Caco-2 (cell line): ENCODE data around the gene KLRC3. TPM values are rescaled to one million over a fixed set of nuclear protein-coding genes. Genes with fewer than 3 reads are reported as not detected.

ENCODE experiments used
- BruUV-seq: library from RNA; stranded (reverse); fragments of 400-500 nt; replicated peaks from 2 replicates; lab custom pipeline; 2021; lab: Mats Ljungman, UMichigan
- CTCF ChIA-PET: fragments of 300-600 bp; sonication (Branson Sonifier 250); formaldehyde crosslinking; loops from one replicate; lab custom pipeline; 2022; ENCODE audit warnings: antibody characterized with exemption; lab: Charles Lee
- POLR2A ChIA-PET: fragments of 300-600 bp; sonication (Branson Sonifier 250); formaldehyde crosslinking; loops from one replicate; lab custom pipeline; 2022; ENCODE audit warnings: antibody characterized with exemption; lab: Charles Lee
- DNase-seq, 2 experiments: peaks; one replicate each; pipeline versions ENCODE4 v3.0.0 to v3.0.0-alpha.2; 2020 to 2022
- H3K27me3 ChIP-seq: replicated peaks from 2 replicates; pipeline ENCODE4 v1.6.0; 2011; ENCODE audit warnings: low read length; ENCODE audit not compliant: control insufficient read depth, insufficient read depth
- H3K36me3 ChIP-seq: 2 replicates; pipeline ENCODE4 v1.5.1; 2011; ENCODE audit warnings: low read length; ENCODE audit not compliant: control insufficient read depth, insufficient read depth
- H3K4me1 ChIP-seq: fragments of 250-450 bp; sonication (Bioruptor Pico); 2 replicates; pipeline ENCODE4 v1.5.1; 2020; ENCODE audit warnings: mild to moderate bottlenecking
- H3K4me3 ChIP-seq: 2 replicates; pipeline ENCODE4 v1.5.1; 2011; ENCODE audit warnings: low read depth, mild to moderate bottlenecking, control low read depth, low read length
- H3K9me3 ChIP-seq: fragments of 250-450 bp; sonication (Bioruptor Pico); 2 replicates; pipeline ENCODE4 v1.5.1; 2020; ENCODE audit warnings: mild to moderate bottlenecking, moderate library complexity
- H3K27ac Mint-ChIP-seq: one replicate; pipeline ENCODE4 v1.8.0; 2022; ENCODE audit warnings: mixed read lengths; ENCODE audit not compliant: unreplicated experiment
- H3K27me3 Mint-ChIP-seq: one replicate; pipeline ENCODE4 v1.8.0; 2022; ENCODE audit warnings: mixed read lengths; ENCODE audit not compliant: insufficient read depth, unreplicated experiment
- H3K36me3 Mint-ChIP-seq: one replicate; pipeline ENCODE4 v1.8.0; 2022; ENCODE audit warnings: mild to moderate bottlenecking, mixed read lengths; ENCODE audit not compliant: insufficient read depth, unreplicated experiment
- H3K4me1 Mint-ChIP-seq: one replicate; pipeline ENCODE4 v1.8.0; 2022; ENCODE audit warnings: low read depth, mixed read lengths; ENCODE audit not compliant: unreplicated experiment
- H3K4me3 Mint-ChIP-seq: one replicate; pipeline ENCODE4 v1.8.0; 2022; ENCODE audit warnings: mild to moderate bottlenecking, moderate library complexity, mixed read lengths; ENCODE audit not compliant: unreplicated experiment
- H3K9me3 Mint-ChIP-seq: one replicate; pipeline ENCODE4 v1.8.0; 2022; ENCODE audit warnings: mixed read lengths; ENCODE audit not compliant: unreplicated experiment
- CTCF ChIP-seq, 2 experiments: fragments of 200-600 bp in 1 of 2; IDR thresholded peaks; 1 replicate in 1 of 2; 2 replicates in 1 of 2; pipeline versions ENCODE4 v1.5.1 to v1.8.0; 2011 to 2022; ENCODE audit warnings: antibody characterized with exemption in 1 of 2, control low read depth in 1 of 2, inconsistent platforms in 1 of 2, low read depth in 1 of 2, low read length in 1 of 2, mild to moderate bottlenecking in 1 of 2, moderate library complexity in 1 of 2; ENCODE audit not compliant: insufficient read depth in 1 of 2, severe bottlenecking in 1 of 2, unreplicated experiment in 1 of 2
- intact Hi-C: fragments of 100-400 bp; cut with micrococcal nuclease; formaldehyde crosslinking; loops from one replicate; pipeline ENCODE4 v1.10.0; 2022; ENCODE audit not compliant: unreplicated experiment
- total RNA-seq: library from RNA; stranded (reverse); gene quantifications from 2 replicates; pipeline ENCODE4 v1.2.3, GENCODE V29; 2022

KLRC3 gene
- total RNA-seq, 1 experiment from 2014 or later = not detected

- H3K36me3 Mint-ChIP-seq = no peaks in the 10 kb centered on the region
- Histone ChIP-seq H3K4me1 (no peaks in the 10 kb centered on the region), H3K4me3 (no peak overlapping the region), H3K9me3 (no peaks in the 10 kb centered on the region), H3K36me3 (no peaks in the 10 kb centered on the region), H3K27me3 (no peaks in the 10 kb centered on the region)
- no TSS peak for BruUV-seq
- no peaks in the 10 kb centered on the region for H3K9me3 Mint-ChIP-seq
- no peak for DNase-seq
- no peak overlapping the region for H3K4me3 Mint-ChIP-seq
- peaks cover 5% of the 10 kb centered on the region for H3K4me1 Mint-ChIP-seq
- ChIA-PET POLR2A (no interaction called here), CTCF (no interaction called here)
- intact Hi-C loops = no loop called here
- H3K27me3 Mint-ChIP-seq = no peaks in the 10 kb centered on the region
- no peak overlapping the region for H3K27ac Mint-ChIP-seq
- no peak for TF ChIP-seq CTCF (IDR thresholded peaks at IDR 0.05; ENCODE audit: insufficient read depth in 1 of 2, low read depth in 1 of 2, low read length in 1 of 2, severe bottlenecking in 1 of 2, unreplicated experiment in 1 of 2)
These were observed 15.1 kb downstream of the KLRC3 start for GRCh38 chr12:10405294-10405693.

GRCh38 chr12:10404798-10405197, 15.6 kb downstream of the KLRC3 start:
- POLR2A ChIA-PET = no interaction called here
- Mint-ChIP-seq H3K36me3 (no peaks in the 10 kb centered on the region), H3K4me3 (no peak overlapping the region), H3K27me3 (no peaks in the 10 kb centered on the region), H3K27ac (no peak overlapping the region), H3K4me1 (peaks cover 5% of the 10 kb centered on the region), H3K9me3 (no peaks in the 10 kb centered on the region)
- no peaks in the 10 kb centered on the region for H3K9me3 ChIP-seq
- CTCF ChIA-PET = no interaction called here
- H3K36me3 ChIP-seq = no peaks in the 10 kb centered on the region
- BruUV-seq = no TSS peak
- no peak overlapping the region for H3K4me3 ChIP-seq
- no peak for DNase-seq
- intact Hi-C loops = no loop called here
- TF ChIP-seq CTCF (IDR thresholded peaks at IDR 0.05; ENCODE audit: insufficient read depth in 1 of 2, low read depth in 1 of 2, low read length in 1 of 2, severe bottlenecking in 1 of 2, unreplicated experiment in 1 of 2) = no peak
- H3K4me1 ChIP-seq = no peaks in the 10 kb centered on the region
- H3K27me3 ChIP-seq = no peaks in the 10 kb centered on the region

- no peaks in the 10 kb centered on the region for H3K27me3 ChIP-seq
- Mint-ChIP-seq H3K9me3 (no peaks in the 10 kb centered on the region), H3K4me1 (peaks cover 3% of the 10 kb centered on the region), H3K36me3 (no peaks in the 10 kb centered on the region), H3K27ac (no peak overlapping the region), H3K27me3 (no peaks in the 10 kb centered on the region), H3K4me3 (no peak overlapping the region)
- no peak for DNase-seq
- no peak overlapping the region for H3K4me3 ChIP-seq
- H3K36me3 ChIP-seq = no peaks in the 10 kb centered on the region
- BruUV-seq = no TSS peak
- CTCF ChIA-PET = no interaction called here
- intact Hi-C loops = no loop called here
- POLR2A ChIA-PET = no interaction called here
- H3K9me3 ChIP-seq = no peaks in the 10 kb centered on the region
- no peak for TF ChIP-seq CTCF (IDR thresholded peaks at IDR 0.05; ENCODE audit: insufficient read depth in 1 of 2, low read depth in 1 of 2, low read length in 1 of 2, severe bottlenecking in 1 of 2, unreplicated experiment in 1 of 2)
- no peaks in the 10 kb centered on the region; the same call in 1 of the 2 replicates for H3K4me1 ChIP-seq
These were observed 19.6 kb downstream of the KLRC3 start for GRCh38 chr12:10400829-10401228.
